HG03064 (cell line): Measurements from ENCODE around the gene AATK.
"Not testable (repeated sequence)": the region's sequence is repeated elsewhere in the genome, so short reads cannot be mapped to it uniquely, and the experiment has no call there.

Source experiments
- ATAC-seq: cut with Tn5 transposase; IDR thresholded peaks from one replicate; pipeline ENCODE4 v1.9.1; 2021; ENCODE audit warnings: low read depth; ENCODE audit not compliant: unreplicated experiment

The AATK gene

GRCh38 chr17:81163703-81164370 is 2.2 kb downstream of the AATK start:
- ATAC-seq: no peak

- no peak for ATAC-seq
Measured at GRCh38 chr17:81163051-81163695, 2.8 kb downstream of the AATK start.

- ATAC-seq: no peak
Measured at GRCh38 chr17:81162491-81162890, 3.5 kb downstream of the AATK start.

GRCh38 chr17:81161972-81162371 is 4.0 kb downstream of the AATK start:
- no peak for ATAC-seq

GRCh38 chr17:81161536-81161935 is 4.5 kb downstream of the AATK start:
- ATAC-seq: no peak

- no peak for ATAC-seq
Measured at GRCh38 chr17:81160747-81161453, 5.1 kb downstream of the AATK start.

GRCh38 chr17:81160306-81160705 is 5.7 kb downstream of the AATK start:
- no peak for ATAC-seq

GRCh38 chr17:81159611-81160265 is 6.3 kb downstream of the AATK start:
- ATAC-seq: no peak

- no peak for ATAC-seq
Measured at GRCh38 chr17:81158688-81159590, 7.1 kb downstream of the AATK start.

- ATAC-seq: no peak
Measured at GRCh38 chr17:81157848-81158687, 8.0 kb downstream of the AATK start.

GRCh38 chr17:81156866-81157805 is 8.9 kb downstream of the AATK start:
- ATAC-seq: no peak

GRCh38 chr17:81154961-81155360 is 11.1 kb downstream of the AATK start:
- no peak for ATAC-seq

GRCh38 chr17:81154016-81154415 is 12.0 kb downstream of the AATK start:
- ATAC-seq: not testable (repeated sequence)

GRCh38 chr17:81153340-81153803 is 12.6 kb downstream of the AATK start:
- no peak for ATAC-seq

- ATAC-seq: no peak
Measured at GRCh38 chr17:81152288-81152828, 13.7 kb downstream of the AATK start.

- ATAC-seq: no peak
Measured at GRCh38 chr17:81151278-81151677, 14.7 kb downstream of the AATK start.

- no peak for ATAC-seq
Measured at GRCh38 chr17:81150377-81151077, 15.5 kb downstream of the AATK start.
